Caco-2 (cell line): ENCODE measurements around the gene XPOT. TPM values are rescaled to one million over a fixed set of nuclear protein-coding genes. Genes with fewer than 3 reads are reported as not detected.

Experiments used
- BruUV-seq: library from RNA; stranded (reverse); fragments of 400-500 nt; replicated peaks from 2 replicates; lab custom pipeline; 2021; lab: Mats Ljungman, UMichigan
- CTCF ChIA-PET: fragments of 300-600 bp; sonication (Branson Sonifier 250); formaldehyde crosslinking; loops from one replicate; lab custom pipeline; 2022; ENCODE audit warnings: antibody characterized with exemption; lab: Charles Lee
- POLR2A ChIA-PET: fragments of 300-600 bp; sonication (Branson Sonifier 250); formaldehyde crosslinking; loops from one replicate; lab custom pipeline; 2022; ENCODE audit warnings: antibody characterized with exemption; lab: Charles Lee
- DNase-seq, 2 experiments: peaks; one replicate each; pipeline versions ENCODE4 v3.0.0 to v3.0.0-alpha.2; 2020 to 2022
- H3K27me3 ChIP-seq: replicated peaks from 2 replicates; pipeline ENCODE4 v1.6.0; 2011; ENCODE audit warnings: low read length; ENCODE audit not compliant: control insufficient read depth, insufficient read depth
- H3K36me3 ChIP-seq: 2 replicates; pipeline ENCODE4 v1.5.1; 2011; ENCODE audit warnings: low read length; ENCODE audit not compliant: control insufficient read depth, insufficient read depth
- H3K4me1 ChIP-seq: fragments of 250-450 bp; sonication (Bioruptor Pico); 2 replicates; pipeline ENCODE4 v1.5.1; 2020; ENCODE audit warnings: mild to moderate bottlenecking
- H3K4me3 ChIP-seq: 2 replicates; pipeline ENCODE4 v1.5.1; 2011; ENCODE audit warnings: low read depth, mild to moderate bottlenecking, control low read depth, low read length
- H3K9me3 ChIP-seq: fragments of 250-450 bp; sonication (Bioruptor Pico); 2 replicates; pipeline ENCODE4 v1.5.1; 2020; ENCODE audit warnings: mild to moderate bottlenecking, moderate library complexity
- H3K27ac Mint-ChIP-seq: one replicate; pipeline ENCODE4 v1.8.0; 2022; ENCODE audit warnings: mixed read lengths; ENCODE audit not compliant: unreplicated experiment
- H3K27me3 Mint-ChIP-seq: one replicate; pipeline ENCODE4 v1.8.0; 2022; ENCODE audit warnings: mixed read lengths; ENCODE audit not compliant: insufficient read depth, unreplicated experiment
- H3K36me3 Mint-ChIP-seq: one replicate; pipeline ENCODE4 v1.8.0; 2022; ENCODE audit warnings: mild to moderate bottlenecking, mixed read lengths; ENCODE audit not compliant: insufficient read depth, unreplicated experiment
- H3K4me1 Mint-ChIP-seq: one replicate; pipeline ENCODE4 v1.8.0; 2022; ENCODE audit warnings: low read depth, mixed read lengths; ENCODE audit not compliant: unreplicated experiment
- H3K4me3 Mint-ChIP-seq: one replicate; pipeline ENCODE4 v1.8.0; 2022; ENCODE audit warnings: mild to moderate bottlenecking, moderate library complexity, mixed read lengths; ENCODE audit not compliant: unreplicated experiment
- H3K9me3 Mint-ChIP-seq: one replicate; pipeline ENCODE4 v1.8.0; 2022; ENCODE audit warnings: mixed read lengths; ENCODE audit not compliant: unreplicated experiment
- intact Hi-C: fragments of 100-400 bp; cut with micrococcal nuclease; formaldehyde crosslinking; loops from one replicate; pipeline ENCODE4 v1.10.0; 2022; ENCODE audit not compliant: unreplicated experiment
- total RNA-seq: library from RNA; stranded (reverse); gene quantifications from 2 replicates; pipeline ENCODE4 v1.2.3, GENCODE V29; 2022
- TF ChIP-seq, protein P1 (sequence below), 2 experiments: fragments of 200-600 bp in 1 of 2; IDR thresholded peaks; 1 replicate in 1 of 2; 2 replicates in 1 of 2; pipeline versions ENCODE4 v1.5.1 to v1.8.0; 2011 to 2022; ENCODE audit warnings: antibody characterized with exemption in 1 of 2, control low read depth in 1 of 2, inconsistent platforms in 1 of 2, low read depth in 1 of 2, low read length in 1 of 2, mild to moderate bottlenecking in 1 of 2, moderate library complexity in 1 of 2; ENCODE audit not compliant: insufficient read depth in 1 of 2, severe bottlenecking in 1 of 2, unreplicated experiment in 1 of 2

The XPOT gene
- total RNA-seq, 1 experiment from 2014 or later: 174 TPM

DNA sequence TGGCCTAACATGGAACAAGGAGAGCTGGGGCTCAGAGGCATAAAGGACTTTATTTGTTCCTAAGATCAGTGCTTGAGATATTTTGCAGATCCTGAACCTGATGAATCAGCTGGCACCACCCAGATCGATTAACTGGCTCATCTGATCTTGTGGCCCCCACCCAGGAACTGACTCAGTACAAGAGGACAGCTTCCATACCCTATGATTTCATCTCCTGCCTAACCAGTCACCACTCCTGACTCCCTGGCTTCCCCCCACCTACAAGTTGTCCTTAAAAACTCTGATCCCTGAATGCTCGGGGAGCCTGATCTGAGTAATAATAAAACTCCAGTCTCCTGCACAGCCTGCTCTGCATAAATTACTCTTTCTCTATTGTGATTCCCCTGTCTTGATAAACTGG lies 18.7 kb upstream of the XPOT start:
- no peaks in the 10 kb centered on the region for H3K27me3 Mint-ChIP-seq
- H3K27ac Mint-ChIP-seq: no peak overlapping the region
- H3K4me3 Mint-ChIP-seq: no peak overlapping the region
- TF ChIP-seq, protein P1, sequence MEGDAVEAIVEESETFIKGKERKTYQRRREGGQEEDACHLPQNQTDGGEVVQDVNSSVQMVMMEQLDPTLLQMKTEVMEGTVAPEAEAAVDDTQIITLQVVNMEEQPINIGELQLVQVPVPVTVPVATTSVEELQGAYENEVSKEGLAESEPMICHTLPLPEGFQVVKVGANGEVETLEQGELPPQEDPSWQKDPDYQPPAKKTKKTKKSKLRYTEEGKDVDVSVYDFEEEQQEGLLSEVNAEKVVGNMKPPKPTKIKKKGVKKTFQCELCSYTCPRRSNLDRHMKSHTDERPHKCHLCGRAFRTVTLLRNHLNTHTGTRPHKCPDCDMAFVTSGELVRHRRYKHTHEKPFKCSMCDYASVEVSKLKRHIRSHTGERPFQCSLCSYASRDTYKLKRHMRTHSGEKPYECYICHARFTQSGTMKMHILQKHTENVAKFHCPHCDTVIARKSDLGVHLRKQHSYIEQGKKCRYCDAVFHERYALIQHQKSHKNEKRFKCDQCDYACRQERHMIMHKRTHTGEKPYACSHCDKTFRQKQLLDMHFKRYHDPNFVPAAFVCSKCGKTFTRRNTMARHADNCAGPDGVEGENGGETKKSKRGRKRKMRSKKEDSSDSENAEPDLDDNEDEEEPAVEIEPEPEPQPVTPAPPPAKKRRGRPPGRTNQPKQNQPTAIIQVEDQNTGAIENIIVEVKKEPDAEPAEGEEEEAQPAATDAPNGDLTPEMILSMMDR (IDR thresholded peaks at IDR 0.05; ENCODE audit: insufficient read depth in 1 of 2, low read depth in 1 of 2, low read length in 1 of 2, severe bottlenecking in 1 of 2, unreplicated experiment in 1 of 2): no peak
- Histone ChIP-seq H3K27me3 (no peaks in the 10 kb centered on the region), H3K4me1 (no peaks in the 10 kb centered on the region), H3K36me3 (no peaks in the 10 kb centered on the region), H3K4me3 (no peak overlapping the region), H3K9me3 (peaks cover 7% of the 10 kb centered on the region; the same call in 1 of the 2 replicates)
- peaks cover 4% of the 10 kb centered on the region for H3K36me3 Mint-ChIP-seq
- no TSS peak for BruUV-seq
- no peak for DNase-seq
- POLR2A ChIA-PET: no interaction called here
- CTCF ChIA-PET: no interaction called here
- intact Hi-C loops: no loop called here
- peaks cover 15% of the 10 kb centered on the region for H3K9me3 Mint-ChIP-seq
- no peaks in the 10 kb centered on the region for H3K4me1 Mint-ChIP-seq

DNA sequence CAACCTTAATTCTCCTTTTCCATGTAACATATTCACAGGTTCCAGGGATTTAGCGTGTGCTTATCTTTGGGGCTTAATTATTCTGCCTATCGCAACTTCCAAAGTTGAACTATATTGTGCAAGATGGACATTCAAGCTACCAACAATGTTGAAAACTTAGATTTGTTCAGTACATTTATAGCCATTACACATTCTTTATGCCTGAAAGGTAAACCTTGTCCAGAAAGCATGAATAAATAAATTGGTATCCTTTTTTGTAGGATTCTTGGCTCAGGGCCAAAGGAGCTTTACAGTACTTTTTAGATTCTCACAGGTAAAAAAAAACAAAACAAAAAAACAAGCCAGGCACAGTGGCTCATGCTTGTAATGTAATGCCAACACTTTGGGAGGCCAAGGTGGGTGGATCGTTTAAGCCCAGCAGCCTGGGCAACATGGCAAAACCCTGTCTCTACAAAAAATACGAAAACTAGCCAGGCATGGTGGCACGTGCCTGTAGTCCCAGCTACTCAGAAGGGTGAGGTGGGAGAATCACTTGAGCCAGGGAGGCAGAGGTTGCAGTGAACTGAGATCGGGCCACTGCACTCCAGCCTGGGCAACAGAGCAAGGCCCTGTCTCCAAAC lies 16.9 kb upstream of the XPOT start:
- H3K27me3 ChIP-seq: no peaks in the 10 kb centered on the region
- H3K9me3 ChIP-seq: no peaks in the 10 kb centered on the region
- ChIA-PET POLR2A (no interaction called here), CTCF (no interaction called here)
- Mint-ChIP-seq H3K4me1 (no peaks in the 10 kb centered on the region), H3K9me3 (no peaks in the 10 kb centered on the region), H3K4me3 (no peak overlapping the region), H3K27me3 (no peaks in the 10 kb centered on the region), H3K27ac (no peak overlapping the region), H3K36me3 (no peaks in the 10 kb centered on the region)
- H3K36me3 ChIP-seq: no peaks in the 10 kb centered on the region
- no peak overlapping the region for H3K4me3 ChIP-seq
- no peak for DNase-seq
- no peaks in the 10 kb centered on the region for H3K4me1 ChIP-seq
- TF ChIP-seq, protein P1 (IDR thresholded peaks at IDR 0.05; ENCODE audit: insufficient read depth in 1 of 2, low read depth in 1 of 2, low read length in 1 of 2, severe bottlenecking in 1 of 2, unreplicated experiment in 1 of 2): no peak
- BruUV-seq: no TSS peak
- intact Hi-C loops: no loop called here

DNA sequence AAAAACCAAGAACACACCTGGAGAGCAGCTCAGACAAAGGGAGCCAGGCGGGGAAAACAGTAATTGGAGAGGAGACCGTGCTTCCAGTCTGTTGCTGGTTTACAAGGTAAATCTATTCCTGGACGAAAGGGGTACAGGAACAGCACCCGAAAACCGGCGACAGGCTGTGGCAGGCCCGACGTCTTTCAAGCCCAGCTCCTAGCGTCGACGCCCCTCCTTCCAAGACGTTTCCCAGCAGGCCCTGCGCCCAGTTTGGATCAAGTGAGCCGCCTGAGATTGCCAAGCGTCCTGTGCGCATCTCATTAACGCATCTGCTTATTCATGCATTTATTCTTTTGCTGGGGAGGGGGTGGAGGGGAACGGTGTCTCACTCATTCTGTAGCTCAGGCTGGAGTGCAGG lies 15.0 kb upstream of the XPOT start:
- no peak overlapping the region for H3K4me3 ChIP-seq
- no peaks in the 10 kb centered on the region for H3K27me3 ChIP-seq
- TF ChIP-seq, protein P1 (IDR thresholded peaks at IDR 0.05; ENCODE audit: insufficient read depth in 1 of 2, low read depth in 1 of 2, low read length in 1 of 2, severe bottlenecking in 1 of 2, unreplicated experiment in 1 of 2): no peak
- no peaks in the 10 kb centered on the region for H3K9me3 ChIP-seq
- Mint-ChIP-seq H3K4me3 (no peak overlapping the region), H3K27me3 (no peaks in the 10 kb centered on the region), H3K27ac (no peak overlapping the region), H3K4me1 (no peaks in the 10 kb centered on the region), H3K9me3 (no peaks in the 10 kb centered on the region), H3K36me3 (no peaks in the 10 kb centered on the region)
- CTCF ChIA-PET: no interaction called here
- intact Hi-C loops: no loop called here
- no peak for DNase-seq
- BruUV-seq: no TSS peak
- POLR2A ChIA-PET: no interaction called here
- no peaks in the 10 kb centered on the region for H3K4me1 ChIP-seq
- H3K36me3 ChIP-seq: no peaks in the 10 kb centered on the region
